NCI-H446 (cell line): ENCODE measurements around the gene SMARCD3.

Experiments used
- DNase-seq, 2 experiments: peaks; one replicate each; lab custom pipeline; 2025; lab: John Stamatoyannopoulos, UW

SMARCD3 gene

DNA sequence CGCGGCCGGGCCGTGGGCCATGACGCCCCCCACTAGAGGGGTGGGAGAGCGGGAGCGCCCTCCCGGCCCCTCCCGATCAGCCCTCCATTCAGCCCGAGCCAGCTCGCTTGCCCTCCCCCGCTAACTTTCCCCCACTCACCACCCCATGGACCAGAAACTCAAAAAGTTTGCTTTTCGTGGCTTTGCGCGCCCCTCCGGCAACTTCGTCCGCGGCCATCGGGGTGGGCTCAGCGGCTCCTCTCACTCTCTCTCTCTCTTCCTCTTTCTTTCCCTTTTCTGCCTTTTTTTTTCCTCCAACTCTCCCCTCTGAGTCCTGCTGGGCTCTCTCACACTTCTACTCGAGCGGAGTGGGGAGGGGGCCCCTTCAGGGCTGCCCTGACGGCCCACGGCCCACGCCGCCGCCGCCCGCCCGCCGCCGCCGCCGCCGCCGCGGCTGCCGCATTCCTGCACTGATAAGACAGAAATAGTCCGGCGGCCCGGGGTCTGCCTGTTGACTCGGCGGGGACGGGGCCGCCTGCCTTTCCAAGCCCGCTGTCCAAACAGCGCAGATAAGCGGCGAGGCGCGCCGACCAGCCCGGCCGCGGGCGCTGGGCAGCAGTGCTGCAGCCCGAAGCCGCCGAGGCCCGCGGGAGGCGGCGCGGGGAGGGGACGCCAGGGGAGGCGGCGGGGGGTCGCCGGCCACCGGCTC lies at the start of gene SMARCD3:
SMARCD3 (minus strand) TSS at position 349 of the 688 bp plus-strand sequence; CDS start at position 217, 132 bp downstream.
- DNase-seq: peak; percentile 19 to 43

GRCh38 chr7:151296202-151296992 lies 47.9 kb upstream of the SMARCD3 start:
- no peak for DNase-seq

DNA sequence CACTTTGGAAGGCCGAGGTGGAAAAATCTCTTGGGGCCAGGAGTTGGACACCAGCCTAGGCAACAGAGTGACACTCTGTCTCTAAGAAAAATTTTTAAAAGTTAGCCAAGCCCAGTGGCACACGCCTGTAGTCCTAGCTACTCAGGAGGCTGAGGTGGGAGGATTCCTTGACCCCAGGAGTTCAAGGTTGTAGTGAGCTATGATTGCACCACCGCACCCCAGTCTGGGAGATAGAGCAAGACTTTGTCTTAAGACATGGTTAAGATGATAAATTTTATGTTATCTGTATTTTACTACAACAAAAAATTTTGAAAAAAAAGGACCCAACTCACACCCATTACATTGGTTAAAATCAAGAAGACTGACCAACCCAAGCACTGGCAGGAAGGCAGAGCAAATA lies 44.4 kb upstream of the SMARCD3 start:
- DNase-seq: no peak

GRCh38 chr7:151291206-151291605 lies 42.7 kb upstream of the SMARCD3 start:
- no peak for DNase-seq

GRCh38 chr7:151290355-151290760 lies 41.9 kb upstream of the SMARCD3 start:
- no peak for DNase-seq

DNA sequence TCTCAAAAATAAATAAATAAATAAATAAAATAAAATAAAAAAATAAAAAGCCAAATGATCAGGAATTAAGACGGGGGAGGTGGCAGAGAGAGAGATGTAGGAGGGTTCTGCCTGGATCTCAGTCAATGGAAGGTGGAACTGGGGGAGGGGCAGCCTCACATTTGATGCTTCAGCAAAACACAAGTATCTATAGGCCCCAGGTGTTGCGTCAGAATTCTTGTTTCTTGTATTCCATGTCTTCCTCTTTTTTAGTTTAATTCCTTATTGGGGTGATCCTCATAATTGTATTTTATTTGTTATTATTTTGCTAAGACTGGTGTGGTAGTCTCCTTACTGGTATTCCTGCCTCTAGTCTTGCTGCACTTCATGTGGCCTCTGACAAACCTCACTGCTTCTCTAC lies 41.4 kb upstream of the SMARCD3 start:
- no peak for DNase-seq

GRCh38 chr7:151286148-151286547 lies 37.7 kb upstream of the SMARCD3 start:
- DNase-seq: no peak

GRCh38 chr7:151283302-151283701 lies 34.8 kb upstream of the SMARCD3 start:
- DNase-seq: no peak

- DNase-seq: no peak
These were observed 33.6 kb upstream of the SMARCD3 start for GRCh38 chr7:151282111-151282510.

GRCh38 chr7:151281686-151282085 lies 33.2 kb upstream of the SMARCD3 start:
- no peak for DNase-seq

DNA sequence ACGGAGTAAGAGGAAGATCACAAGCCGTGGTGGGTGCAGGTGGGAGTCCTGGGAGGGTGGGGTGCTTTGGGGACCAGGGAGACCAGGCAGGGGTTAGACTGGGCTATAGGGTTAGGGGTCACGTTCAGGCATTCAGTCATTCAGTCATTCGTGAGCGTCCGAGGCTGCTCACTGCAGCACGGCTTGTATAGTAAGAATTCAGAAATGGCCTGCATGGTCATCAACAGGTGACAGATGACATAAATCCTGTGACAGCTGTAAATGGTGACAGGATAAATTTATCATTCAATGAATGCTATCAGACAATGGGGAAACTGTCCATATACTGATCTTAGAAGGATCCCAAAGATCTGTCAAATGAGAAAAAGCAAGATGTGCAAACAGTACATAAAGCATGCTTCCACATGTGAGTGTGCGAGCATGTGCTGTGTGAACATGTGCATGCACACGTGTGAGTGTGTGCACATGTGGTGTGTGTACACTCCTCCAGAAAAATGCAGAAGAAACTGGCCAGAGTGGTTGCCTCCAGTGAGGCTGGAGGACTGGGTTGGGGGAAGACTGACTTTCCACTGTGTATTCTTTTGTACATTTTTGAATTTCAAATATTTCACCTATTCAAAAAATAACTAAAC lies 32.0 kb upstream of the SMARCD3 start:
- DNase-seq: no peak

DNA sequence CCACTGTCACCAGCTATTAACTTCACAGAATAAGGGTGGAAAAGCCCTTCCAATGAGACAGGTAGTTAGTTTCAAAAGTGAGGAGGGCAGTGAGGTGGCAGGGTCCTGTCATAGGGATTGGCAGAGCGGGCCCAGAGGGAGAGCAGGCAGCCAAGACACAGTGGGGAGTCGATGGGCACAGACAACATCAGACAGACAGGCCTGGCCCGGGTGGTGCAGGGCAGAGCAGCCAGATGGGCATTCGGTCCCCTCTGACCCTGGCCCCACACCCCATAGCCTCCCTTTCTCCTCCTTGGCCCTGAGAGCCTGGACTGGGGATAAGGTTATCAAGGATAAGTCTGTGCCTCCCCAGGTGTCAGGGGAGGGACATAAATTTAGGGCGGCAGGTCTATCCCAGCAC lies 31.4 kb upstream of the SMARCD3 start:
- no peak for DNase-seq

GRCh38 chr7:151278949-151279348 lies 30.5 kb upstream of the SMARCD3 start:
- DNase-seq: no peak

- DNase-seq: no peak
These were observed 29.1 kb upstream of the SMARCD3 start for GRCh38 chr7:151277631-151278030.

GRCh38 chr7:151276666-151277590 lies 28.4 kb upstream of the SMARCD3 start:
- peak in 1 of 2 experiments; percentile 69 for DNase-seq

DNA sequence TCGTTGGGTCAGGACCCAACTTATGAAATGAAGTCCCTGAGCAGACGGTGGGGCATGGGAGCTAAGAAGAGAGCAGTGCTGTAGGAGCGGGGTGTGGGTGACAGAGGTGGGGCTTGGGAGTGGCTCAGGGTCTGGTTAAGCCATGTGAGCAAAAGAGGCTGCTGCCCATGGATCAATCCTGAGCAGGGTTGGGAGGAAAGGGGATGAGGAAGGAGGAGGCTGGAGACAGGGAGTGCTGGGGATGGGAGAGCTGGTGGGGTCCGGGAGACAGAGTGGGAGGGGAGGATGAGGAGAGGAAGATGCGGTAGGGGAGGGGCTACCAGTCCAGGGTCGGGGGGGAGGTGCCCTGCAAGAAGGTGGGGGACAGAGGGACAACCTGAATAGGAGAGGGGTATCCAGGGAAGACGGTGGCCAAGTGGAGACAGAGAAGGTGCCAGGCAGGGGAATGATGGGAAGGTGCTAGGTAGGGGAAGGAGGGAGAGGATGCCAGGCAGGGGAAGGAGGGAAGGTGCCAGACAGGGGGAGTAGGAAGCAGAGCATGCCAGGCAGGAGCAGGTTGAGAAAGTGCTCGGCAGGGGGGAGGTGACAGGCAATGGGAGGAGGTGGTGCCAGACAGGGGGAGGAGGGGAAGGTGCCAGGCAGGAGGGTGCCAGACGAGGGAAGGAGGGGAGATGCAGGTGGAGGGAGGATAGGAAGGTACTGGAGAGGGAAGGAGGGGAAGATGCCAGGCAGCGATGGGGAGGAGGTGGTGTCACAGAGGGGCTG lies 27.5 kb upstream of the SMARCD3 start:
- no peak for DNase-seq

GRCh38 chr7:151274936-151275812 lies 26.7 kb upstream of the SMARCD3 start:
- no peak for DNase-seq

DNA sequence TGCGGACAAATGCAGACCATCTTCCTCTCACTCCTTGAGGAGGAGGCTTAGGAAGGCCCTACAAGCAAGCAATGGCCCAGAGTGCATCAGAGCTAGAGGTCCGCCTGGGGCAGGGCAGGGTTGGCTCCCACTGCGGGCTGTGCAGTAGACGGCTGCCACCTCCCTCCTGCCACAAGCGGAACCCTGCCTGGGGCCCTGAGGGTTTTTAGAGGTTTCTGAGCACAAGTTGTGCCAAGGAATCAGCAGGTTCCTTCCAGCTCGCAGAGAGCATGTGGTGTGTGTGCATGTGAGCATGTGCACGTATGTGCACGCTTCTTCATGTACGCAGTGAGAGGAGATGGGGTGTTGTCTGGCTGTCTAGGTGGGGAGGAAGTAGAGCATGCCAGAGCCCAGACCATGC lies 25.9 kb upstream of the SMARCD3 start:
- no peak for DNase-seq

- DNase-seq: no peak
These were observed 25.3 kb upstream of the SMARCD3 start for GRCh38 chr7:151273651-151274390.
